Jurkat, Clone E6-1 (cell line): ENCODE measurements around the gene ARHGEF38.

Source experiments
- DNase-seq: peaks from one replicate; pipeline ENCODE4 v3.0.0-alpha.2; 2011; ENCODE audit warnings: low read depth, low spot score
- H3K4me3 ChIP-seq: 2 replicates; pipeline ENCODE4 v1.5.1; 2011; ENCODE audit warnings: mild to moderate bottlenecking, low read length, control low read depth, moderate library complexity

Gene ARHGEF38

DNA sequence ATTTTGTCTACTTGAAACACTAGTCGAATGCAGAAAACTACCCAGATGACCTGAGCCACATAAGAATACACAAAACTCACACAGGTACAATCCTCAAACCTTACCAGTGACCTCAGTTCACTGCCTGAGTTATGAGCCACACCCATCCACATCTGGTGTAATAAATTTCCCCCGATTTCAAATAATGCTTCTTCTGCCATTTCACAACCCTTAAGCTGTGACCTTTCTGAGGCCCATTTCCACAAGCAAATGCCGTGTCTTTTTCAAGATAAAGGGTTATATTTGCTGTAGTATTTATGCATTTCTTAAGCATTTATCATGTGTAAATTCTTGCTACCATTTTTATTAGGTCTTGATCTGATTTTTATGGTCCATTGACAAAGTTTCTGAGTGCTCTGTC lies 1.8 kb upstream of the ARHGEF38 start:
- no peak overlapping the region for H3K4me3 ChIP-seq
- no peak for DNase-seq

DNA sequence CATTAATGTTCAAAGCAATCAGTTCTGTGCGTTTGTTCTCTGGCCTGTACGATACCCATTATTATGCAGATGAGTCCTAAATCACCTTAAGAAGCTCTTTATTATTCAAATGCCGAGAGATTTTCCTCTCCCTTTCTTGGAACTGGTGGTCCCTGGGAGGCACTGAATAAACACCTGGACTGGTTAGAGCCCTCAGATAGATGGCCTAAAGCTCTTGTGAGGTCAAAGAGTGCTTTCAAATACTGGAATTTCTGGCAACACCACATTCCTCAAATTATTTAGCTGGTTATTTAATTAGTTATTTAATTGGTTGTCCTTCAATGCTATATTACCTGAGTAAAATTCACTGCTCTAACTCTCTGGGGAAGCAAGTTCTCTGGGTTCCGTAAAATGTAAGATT lies 3.0 kb downstream of the ARHGEF38 start:
- H3K4me3 ChIP-seq, result no peak overlapping the region

DNA sequence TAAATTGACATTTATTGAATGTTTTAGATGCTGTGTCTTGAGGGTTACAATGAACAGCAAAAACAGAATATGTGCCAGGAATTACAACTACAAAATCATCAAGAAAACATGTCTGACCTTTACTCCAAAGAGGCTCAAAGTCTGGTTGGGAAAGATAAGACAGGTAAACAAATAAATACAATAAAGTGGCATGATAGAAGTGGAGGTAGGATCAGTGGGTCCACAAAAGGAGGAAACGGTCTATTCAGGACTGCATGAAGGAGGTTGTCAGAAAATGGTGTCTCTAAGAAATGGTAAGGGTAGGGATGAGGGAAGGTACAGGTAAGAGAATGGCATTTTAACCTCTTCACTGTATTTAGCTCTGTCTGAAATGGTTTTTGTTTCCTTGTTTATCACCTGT lies 3.8 kb downstream of the ARHGEF38 start:
- H3K4me3 ChIP-seq, result no peak overlapping the region
- DNase-seq, result no peak

More for the DNA sequence above, 3.0 kb downstream of the ARHGEF38 start:
- no peak for DNase-seq

- no peak for DNase-seq
- H3K4me3 ChIP-seq, result no peak overlapping the region
Measured at GRCh38 chr4:105558277-105558676, 5.9 kb downstream of the ARHGEF38 start.

- DNase-seq, result no peak
Measured at GRCh38 chr4:105560421-105560848, 8.0 kb downstream of the ARHGEF38 start.

DNA sequence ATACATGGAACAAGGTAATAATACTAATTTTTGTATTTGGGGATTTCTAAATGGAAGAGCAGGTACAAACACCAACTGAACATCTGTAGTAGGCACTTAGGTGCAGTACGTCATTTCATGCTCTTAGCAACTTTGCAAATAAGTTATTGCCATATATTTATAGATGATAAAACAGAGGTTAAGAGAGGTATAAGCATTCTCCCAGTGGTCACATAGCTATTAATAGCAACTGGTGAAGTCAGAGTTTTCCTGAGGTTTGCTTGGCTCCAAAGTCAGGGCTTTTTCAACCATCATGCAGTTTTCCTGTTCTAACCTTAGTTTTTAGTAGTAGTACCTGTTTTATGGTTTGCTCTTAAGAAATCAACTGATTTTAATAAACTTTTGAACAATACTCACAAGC lies 10.9 kb downstream of the ARHGEF38 start:
- no peak for DNase-seq

More at GRCh38 chr4:105560421-105560848, 8.0 kb downstream of the ARHGEF38 start:
- H3K4me3 ChIP-seq, result no peak overlapping the region

GRCh38 chr4:105568584-105568983 lies 16.2 kb downstream of the ARHGEF38 start:
- no peak overlapping the region for H3K4me3 ChIP-seq
- no peak for DNase-seq

More for the DNA sequence above, 10.9 kb downstream of the ARHGEF38 start:
- H3K4me3 ChIP-seq, result no peak overlapping the region

- DNase-seq, result no peak
- H3K4me3 ChIP-seq, result no peak overlapping the region
Measured at GRCh38 chr4:105569057-105569865, 16.8 kb downstream of the ARHGEF38 start.

- no peak overlapping the region for H3K4me3 ChIP-seq
- DNase-seq, result no peak
Measured at GRCh38 chr4:105569866-105570236, 17.4 kb downstream of the ARHGEF38 start.

DNA sequence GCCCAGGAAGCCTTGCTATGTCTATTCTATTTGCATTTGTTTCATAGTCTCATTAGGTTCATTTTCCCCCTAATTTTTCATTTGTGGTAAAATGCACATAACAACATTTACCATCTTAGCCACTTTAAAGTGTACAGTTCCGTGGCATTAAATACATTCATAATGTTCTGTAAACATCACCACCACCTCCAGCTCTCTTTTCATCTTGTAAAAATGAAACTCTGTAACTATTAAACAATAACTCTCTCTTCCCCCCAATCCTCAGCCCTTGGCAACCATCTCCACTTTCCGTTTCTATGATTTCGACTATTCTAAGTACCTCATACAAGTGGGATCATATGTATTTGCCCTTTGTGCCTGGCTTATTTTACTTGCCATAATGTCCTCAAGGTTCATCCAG lies 19.9 kb downstream of the ARHGEF38 start:
- no peak overlapping the region for H3K4me3 ChIP-seq
- no peak for DNase-seq

DNA sequence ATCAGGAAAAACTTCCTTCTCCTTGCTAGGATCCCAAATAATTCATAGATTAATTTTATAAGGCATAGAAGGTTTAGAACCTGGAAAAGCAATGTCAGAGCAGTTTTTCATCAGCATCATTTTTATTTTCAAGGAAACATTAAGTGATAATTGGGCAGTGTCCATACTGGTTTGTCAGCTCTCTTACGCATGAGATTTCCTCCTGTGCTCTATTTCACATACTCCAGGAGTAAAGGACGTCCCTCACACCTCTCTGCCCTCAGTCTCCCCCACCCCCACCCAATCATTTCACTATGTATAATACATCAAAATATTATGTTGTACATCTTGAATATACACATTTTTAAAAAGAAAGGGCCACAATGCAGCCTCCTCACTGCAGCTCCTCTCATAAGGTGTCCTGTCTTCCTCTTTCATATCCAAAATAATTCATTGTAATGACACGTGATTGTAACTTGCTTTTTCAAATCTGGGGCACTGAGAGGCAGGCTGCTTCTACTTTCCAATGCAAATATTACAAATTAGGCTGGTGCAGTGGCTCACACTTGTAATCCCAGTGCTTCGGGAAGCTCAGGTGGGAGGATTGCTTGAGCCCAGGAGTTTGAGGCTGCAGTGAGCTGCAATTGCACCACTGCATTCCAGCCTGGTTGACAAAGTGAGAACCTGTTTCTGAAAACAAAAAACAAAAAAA lies 34.4 kb downstream of the ARHGEF38 start:
- DNase-seq, result no peak
- H3K4me3 ChIP-seq, result no peak overlapping the region

- no peak for DNase-seq
- H3K4me3 ChIP-seq, result no peak overlapping the region
Measured at GRCh38 chr4:105587841-105588240, 35.4 kb downstream of the ARHGEF38 start.

GRCh38 chr4:105588252-105588651 lies 35.8 kb downstream of the ARHGEF38 start:
- no peak overlapping the region for H3K4me3 ChIP-seq
- DNase-seq, result peak; percentile 67

GRCh38 chr4:105591573-105591972 lies 39.2 kb downstream of the ARHGEF38 start:
- no peak for DNase-seq
- H3K4me3 ChIP-seq, result no peak overlapping the region

DNA sequence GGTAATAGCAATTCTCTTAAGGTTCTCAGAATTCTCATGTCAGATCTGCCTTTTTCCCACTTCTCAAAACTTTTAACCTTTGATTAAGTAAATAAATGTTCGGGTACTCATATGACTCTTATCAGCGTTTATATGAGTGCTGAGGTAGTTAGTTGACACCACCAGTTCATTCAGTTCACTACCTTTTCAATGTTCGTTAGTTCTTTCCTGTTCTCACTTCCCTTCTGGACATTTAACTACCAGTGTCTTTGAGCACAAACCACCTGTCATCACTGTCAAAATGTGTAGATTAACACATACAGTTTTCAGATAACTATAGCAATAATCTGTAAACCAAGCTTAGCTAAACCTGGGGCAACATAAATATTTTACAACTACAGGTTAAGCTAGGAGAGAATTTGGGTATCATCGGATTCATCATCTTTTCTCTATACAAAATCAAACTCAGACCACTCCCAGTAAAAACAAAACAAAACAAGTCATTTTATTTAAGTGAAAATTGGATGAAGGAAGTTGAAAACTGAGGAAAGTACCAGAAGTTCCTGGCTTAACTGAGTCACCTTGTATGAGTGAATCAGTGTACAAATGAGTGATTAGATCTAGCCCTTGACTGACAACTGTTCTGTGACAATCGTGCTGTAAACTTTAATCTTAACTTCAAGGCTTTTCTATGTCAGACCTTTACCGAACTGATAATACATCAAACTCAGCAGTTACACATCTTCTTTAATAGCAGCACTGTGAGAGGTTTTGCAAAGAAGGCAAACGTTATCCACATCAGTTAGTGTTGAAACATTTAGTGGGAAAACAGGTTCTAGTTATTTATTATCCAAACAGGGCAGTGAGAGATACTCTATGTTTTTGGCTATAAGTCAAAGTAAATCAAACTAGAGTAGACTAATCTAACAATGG lies 41.9 kb downstream of the ARHGEF38 start:
- H3K4me3 ChIP-seq, result no peak overlapping the region
- no peak for DNase-seq

DNA sequence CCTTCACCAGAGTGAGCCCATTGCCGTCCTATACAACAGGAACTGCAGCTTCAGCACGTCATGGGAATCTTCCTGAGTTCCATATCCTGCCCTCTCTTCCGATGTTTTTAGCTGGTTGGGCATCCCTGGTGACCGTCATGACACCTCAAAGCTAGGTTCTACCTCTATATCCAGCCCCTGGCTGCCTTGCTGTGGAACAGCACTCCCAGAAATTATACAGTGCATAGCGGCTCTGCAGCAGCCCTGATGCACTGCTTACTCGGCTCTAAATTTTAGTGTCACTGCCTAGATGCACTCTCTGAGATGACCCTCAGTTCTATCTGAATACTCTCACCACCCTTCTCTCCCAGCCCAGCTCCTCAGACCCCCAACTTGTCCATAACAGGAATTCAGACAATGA lies 44.3 kb downstream of the ARHGEF38 start:
- no peak for DNase-seq
- no peak overlapping the region for H3K4me3 ChIP-seq

- no peak for DNase-seq
- H3K4me3 ChIP-seq, result no peak overlapping the region
Measured at GRCh38 chr4:105598052-105598451, 45.6 kb downstream of the ARHGEF38 start.

DNA sequence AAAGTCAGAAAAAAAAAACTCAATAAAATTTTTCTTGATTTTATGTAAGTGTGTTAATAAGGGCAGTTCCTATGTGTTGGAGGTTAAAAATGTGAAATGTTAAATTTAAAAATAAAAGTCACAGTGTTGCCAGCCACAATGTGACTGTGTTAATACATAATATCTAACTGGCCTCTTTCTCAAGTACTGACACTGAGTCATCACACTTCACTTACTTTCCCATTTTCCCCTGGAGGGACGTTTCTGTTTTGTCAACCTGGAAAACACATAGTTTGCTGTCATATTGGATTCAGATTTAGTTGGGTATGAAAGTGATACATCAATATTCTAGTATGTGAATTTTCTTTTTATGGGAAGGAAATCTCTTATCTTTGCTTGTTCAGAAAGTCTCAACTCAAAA lies 46.4 kb downstream of the ARHGEF38 start:
- no peak for DNase-seq
- H3K4me3 ChIP-seq, result no peak overlapping the region

DNA sequence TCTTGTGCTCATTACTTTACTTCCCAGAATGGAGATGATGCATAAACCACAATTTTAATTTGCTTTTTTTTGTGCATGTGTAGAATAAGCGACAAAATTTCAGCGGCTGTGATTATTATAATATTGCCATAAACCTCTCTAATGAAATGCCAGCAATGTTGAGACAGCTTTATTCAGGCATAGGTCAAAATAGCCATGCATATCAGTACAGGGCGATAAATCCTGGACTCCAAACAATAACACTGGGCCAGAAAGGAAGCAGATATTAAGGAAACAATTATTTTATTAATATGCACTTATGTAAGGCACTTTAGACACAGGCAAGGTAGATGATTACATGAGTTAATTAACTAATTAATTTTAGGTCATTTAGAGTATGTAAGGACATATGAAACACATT lies 47.1 kb downstream of the ARHGEF38 start:
- H3K4me3 ChIP-seq, result no peak overlapping the region
- no peak for DNase-seq
